Sigmoid colon (tissue), 4 donors: ENCODE measurements around the gene NKX6-2.

ENCODE experiments used
- CTCF ChIP-seq, 4 experiments: fragments of 450-650 bp in 3 of 4; fragments of 200-600 bp in 1 of 4; IDR thresholded peaks; one replicate each; pipeline ENCODE4 v1.5.1; 2016 to 2019; ENCODE audit warnings: antibody characterized with exemption in 4 of 4, mild to moderate bottlenecking in 3 of 4, moderate library complexity in 2 of 4
- EP300 ChIP-seq, 4 donors: sonication (generic); formaldehyde crosslinking; IDR thresholded peaks; one replicate each; pipeline ENCODE4 v1.6.1; 2017; ENCODE audit warnings: antibody characterized with exemption in 4 of 4
- POLR2A ChIP-seq, 2 donors: fragments of 450-650 bp; IDR thresholded peaks; one replicate each; pipeline ENCODE4 v1.6.1; 2016; ENCODE audit warnings: antibody characterized with exemption in 2 of 2, mild to moderate bottlenecking in 2 of 2, moderate library complexity in 2 of 2
- POLR2AphosphoS5 ChIP-seq, 4 donors: sonication (generic); formaldehyde crosslinking; IDR thresholded peaks; one replicate each; pipeline ENCODE4 v1.6.1; 2017; ENCODE audit warnings: antibody characterized with exemption in 4 of 4

GRCh38 chr10:132753596-132753995 lies 32.4 kb downstream of the NKX6-2 start:
- no peak for TF ChIP-seq CTCF (IDR thresholded peaks at IDR 0.05)
- TF ChIP-seq EP300 (IDR thresholded peaks at IDR 0.05): no peak
- TF ChIP-seq POLR2A (IDR thresholded peaks at IDR 0.05): no peak
- TF ChIP-seq POLR2AphosphoS5 (IDR thresholded peaks at IDR 0.05): no peak
